GM12878 (cell line): ENCODE data around the gene IZUMO1R. TPM values are rescaled to one million over a fixed set of nuclear protein-coding genes. Genes with fewer than 3 reads are reported as not detected.

Experiments used
- ATAC-seq: fragments of 200-7000 bp; cut with Tn5 transposase; 3 replicates; pipeline ENCODE4 v1.9.1; 2020; ENCODE audit warnings: mild to moderate bottlenecking, moderate library complexity
- BruUV-seq: library from RNA; stranded (reverse); fragments of 400-500 nt; replicated peaks from 2 replicates; lab custom pipeline; 2021; lab: Mats Ljungman, UMichigan
- CTCF ChIA-PET: fragments of 300-600 bp; sonication (Branson Sonifier 250); formaldehyde crosslinking; extraction: SDS; loops from one replicate; lab custom pipeline; 2021; ENCODE audit warnings: inconsistent platforms; lab: Yijun Ruan, JAX
- POLR2A ChIA-PET: fragments of 350-600 bp; formaldehyde crosslinking; extraction: SDS; loops from one replicate; lab custom pipeline; 2021; ENCODE audit warnings: inconsistent platforms; lab: Charles Lee
- RAD21 ChIA-PET: fragments of 300-600 bp; sonication (Branson Sonifier 250); formaldehyde crosslinking; loops from one replicate; lab custom pipeline; 2023; ENCODE audit warnings: antibody characterized with exemption; ENCODE audit not compliant: unreplicated experiment; lab: Charles Lee
- SMC1A ChIA-PET: fragments of 300-600 bp; sonication (Branson Sonifier 250); formaldehyde crosslinking; loops from one replicate; lab custom pipeline; 2023; ENCODE audit not compliant: unreplicated experiment, uncharacterized antibody; lab: Charles Lee
- DNase-seq: peaks from one replicate; pipeline ENCODE4 v3.0.0-alpha.2; 2011; ENCODE audit warnings: low read depth, low spot score
- FAIRE-seq: peaks from 3 replicates; lab custom pipeline; 2011; peaks lifted over from hg19 to GRCh38; lab: Jason Lieb, UNC
- H2AFZ ChIP-seq: 2 replicates; pipeline ENCODE4 v1.6.0; 2011; ENCODE audit warnings: low read depth, low read length, control low read depth; ENCODE audit not compliant: control insufficient read depth
- H3K27ac ChIP-seq: 2 replicates; pipeline ENCODE4 v1.5.1; 2011; ENCODE audit warnings: control low read depth; ENCODE audit not compliant: control insufficient read depth, insufficient read depth
- H3K27me3 ChIP-seq, 2 experiments: replicated peaks in 1 of 2; 2 replicates each; pipeline versions ENCODE4 v1.6.0 to v1.6.1; 2011; ENCODE audit warnings: low read length in 1 of 2; ENCODE audit not compliant: control insufficient read depth in 2 of 2, insufficient read depth in 2 of 2
- H3K36me3 ChIP-seq, 2 experiments: 2 replicates each; pipeline ENCODE4 v1.5.1; 2011; ENCODE audit warnings: low read length in 1 of 2; ENCODE audit not compliant: control insufficient read depth in 2 of 2, insufficient read depth in 2 of 2
- H3K4me1 ChIP-seq: 2 replicates; pipeline ENCODE4 v1.6.1; 2011; ENCODE audit warnings: mild to moderate bottlenecking, low read length, moderate library complexity, mixed read lengths; ENCODE audit not compliant: control insufficient read depth, insufficient read depth
- H3K4me2 ChIP-seq: 2 replicates; pipeline ENCODE4 v1.6.0; 2011; ENCODE audit warnings: control low read depth; ENCODE audit not compliant: control insufficient read depth, insufficient read depth
- H3K4me3 ChIP-seq: fragments of 200-600 bp; sonication (generic); 2 replicates; pipeline ENCODE4 v1.5.1; 2016
- H3K79me2 ChIP-seq: 2 replicates; pipeline ENCODE4 v1.6.0; 2011; ENCODE audit warnings: low read length; ENCODE audit not compliant: control insufficient read depth, insufficient read depth
- H3K9ac ChIP-seq: 2 replicates; pipeline ENCODE4 v1.8.0; 2011; ENCODE audit warnings: low read length, control low read depth, mixed read lengths; ENCODE audit not compliant: control insufficient read depth, insufficient read depth
- H3K9me3 ChIP-seq: replicated peaks from 3 replicates; pipeline ENCODE4 v1.5.1; 2011; ENCODE audit warnings: mild to moderate bottlenecking, low read length; ENCODE audit not compliant: control insufficient read depth, insufficient read depth
- H4K20me1 ChIP-seq: 2 replicates; pipeline ENCODE4 v1.6.0; 2011; ENCODE audit not compliant: control insufficient read depth, insufficient read depth
- BHLHE40 ChIP-seq, 2 experiments: fragments of 450-650 bp in 1 of 2; IDR thresholded peaks; 2 replicates each; pipeline ENCODE4 v1.6.1; 2011 to 2017; ENCODE audit warnings: low read depth in 2 of 2, borderline replicate concordance in 1 of 2, improper control_type of control experiment in 1 of 2, low read length in 1 of 2, mild to moderate bottlenecking in 1 of 2
- CHD4 ChIP-seq: fragments of 200-600 bp; sonication (generic); IDR thresholded peaks from 2 replicates; pipeline ENCODE4 v1.6.1; 2016; ENCODE audit warnings: mild to moderate bottlenecking
- ESRRA ChIP-seq: IDR thresholded peaks from 2 replicates; pipeline ENCODE4 v1.6.1; 2012; ENCODE audit warnings: mild to moderate bottlenecking, low read length, improper control_type of control experiment
- FOXM1 ChIP-seq: IDR thresholded peaks from 2 replicates; pipeline ENCODE4 v1.6.1; 2012; ENCODE audit warnings: low read depth, mild to moderate bottlenecking, inconsistent platforms, low read length, moderate library complexity
- IRF4 ChIP-seq: IDR thresholded peaks from 2 replicates; pipeline ENCODE4 v1.6.1; 2011; ENCODE audit warnings: low read depth, low read length
- NR2F1 ChIP-seq: fragments of 450-650 bp; conservative IDR thresholded peaks from 2 replicates; pipeline ENCODE4 v1.6.1; 2017; ENCODE audit warnings: mild to moderate bottlenecking
- PAX8 ChIP-seq: fragments of 450-650 bp; IDR thresholded peaks from 2 replicates; pipeline ENCODE4 v1.6.1; 2017; ENCODE audit warnings: mild to moderate bottlenecking, moderate library complexity
- PML ChIP-seq: IDR thresholded peaks from 2 replicates; pipeline ENCODE4 v1.6.1; 2012; ENCODE audit warnings: low read length, inconsistent platforms
- RAD21 ChIP-seq: IDR thresholded peaks from 2 replicates; pipeline ENCODE4 v1.6.1; 2011; ENCODE audit warnings: mild to moderate bottlenecking, low read depth, low read length, moderate library complexity; ENCODE audit not compliant: insufficient read depth
- RAD51 ChIP-seq: fragments of 450-650 bp; IDR thresholded peaks from 2 replicates; pipeline ENCODE4 v1.6.1; 2016; ENCODE audit warnings: moderate library complexity, mild to moderate bottlenecking, inconsistent platforms
- RCOR1 ChIP-seq: conservative IDR thresholded peaks from 2 replicates; pipeline ENCODE4 v1.6.1; 2012; ENCODE audit warnings: low read depth, low read length, improper control_type of control experiment
- SMC3 ChIP-seq: IDR thresholded peaks from 2 replicates; pipeline ENCODE4 v1.6.1; 2011; ENCODE audit warnings: low read length, improper control_type of control experiment, borderline replicate concordance
- SRF ChIP-seq, 2 experiments: IDR thresholded peaks; 2 replicates each; pipeline ENCODE4 v1.6.1; 2011; ENCODE audit warnings: low read depth in 2 of 2, low read length in 2 of 2, mild to moderate bottlenecking in 1 of 2, moderate library complexity in 1 of 2
- YY1 ChIP-seq: IDR thresholded peaks from 2 replicates; pipeline ENCODE4 v1.6.1; 2011; ENCODE audit warnings: low read depth, mild to moderate bottlenecking, low read length
- ZNF384 ChIP-seq: IDR thresholded peaks from 2 replicates; pipeline ENCODE4 v1.6.1; 2012; ENCODE audit warnings: low read depth, mild to moderate bottlenecking, low read length, improper control_type of control experiment, borderline replicate concordance
- ZZZ3 ChIP-seq: IDR thresholded peaks from 2 replicates; pipeline ENCODE4 v1.6.1; 2011; ENCODE audit warnings: low read depth; ENCODE audit not compliant: control insufficient read depth, insufficient read length
- WGBS: methylation state at CpG from one replicate; pipeline ENCODE4 v1.1.6; 2016; ENCODE audit warnings: low lambda C conversion rate; ENCODE audit not compliant: insufficient replicate concordance, insufficient coverage; ENCODE audit errors: missing lambda C conversion rate; 5-methylcytosine and 5-hydroxymethylcytosine counted together
- in situ Hi-C: fragments of 300-500 bp; cut with MboI; formaldehyde crosslinking; loops from 9 replicates; pipeline ENCODE4 v1.14.3; 2018; ENCODE audit warnings: mixed read lengths
- intact Hi-C: fragments of 100-400 bp; cut with micrococcal nuclease; formaldehyde crosslinking; loops from one replicate; pipeline ENCODE4 v1.14.2; 2022; ENCODE audit not compliant: unreplicated experiment
- polyA plus RNA-seq, 11 experiments: library from polyadenylated mRNA; depleted of rRNA in 4 of 11; unstranded in 6 of 11; stranded (reverse) in 5 of 11; fragments of >200 nt; fragmentation: Nextera tagmentation in 4 of 11; fragmentation: Illumina TruSeq in 1 of 11; extraction: Ambion mirVana in 4 of 11; extraction: Trizol in 1 of 11; gene quantifications; 1 replicate in 1 of 11; 2 replicates in 10 of 11; pipeline versions ENCODE4 v1.2.1 to v1.2.3, GENCODE V29; 2011 to 2016; ENCODE audit warnings: inconsistent platforms in 2 of 11, missing spikeins in 2 of 11, low read depth in 1 of 11
- total RNA-seq, 4 experiments: library from RNA; depleted of rRNA in 3 of 4; stranded (reverse); fragments of >200 nt in 3 of 4; fragmentation: Illumina TruSeq in 1 of 4; extraction: Trizol in 1 of 4; gene quantifications; 2 replicates each; pipeline versions ENCODE4 v1.2.1 to v1.2.3, GENCODE V29; 2013 to 2021
- TF ChIP-seq, protein P1 (sequence below), 3 experiments: IDR thresholded peaks in 2 of 3; conservative IDR thresholded peaks in 1 of 3; 2 replicates each; pipeline ENCODE4 v1.5.1; 2011; ENCODE audit warnings: low read depth in 3 of 3, low read length in 3 of 3, mild to moderate bottlenecking in 3 of 3, control low read depth in 2 of 3, moderate library complexity in 2 of 3, inconsistent platforms in 1 of 3, mixed read lengths in 1 of 3; ENCODE audit not compliant: control insufficient read depth in 2 of 3, insufficient read depth in 1 of 3; ENCODE audit errors: extremely low read depth in 1 of 3

IZUMO1R gene
- total and polyA plus RNA-seq, 10 of the 15 experiments (the other 5 are each of a cell fraction or from before 2014, with no cell fraction given) = not detected

DNA sequence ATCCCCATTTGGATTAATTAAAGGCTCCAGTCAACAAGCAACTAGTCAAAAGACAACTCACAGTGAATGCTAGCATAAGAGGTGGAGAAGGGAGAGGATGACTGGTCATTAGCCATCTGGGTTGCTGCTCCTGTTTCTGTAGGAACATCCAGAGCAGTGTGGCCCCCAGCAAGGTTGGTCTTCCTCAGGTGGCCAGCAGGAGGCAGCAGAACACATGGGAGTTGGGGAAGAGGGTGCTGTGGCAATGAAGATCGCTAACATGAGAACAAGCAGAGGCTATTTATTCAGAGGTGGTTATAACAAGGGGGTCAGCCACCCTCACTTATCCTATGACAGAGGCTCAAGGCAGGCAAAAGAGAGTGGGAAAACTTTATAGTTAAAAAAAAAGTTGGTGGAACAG lies 21.3 kb downstream of the IZUMO1R start:
- in situ Hi-C loops (loop anchor here (5.0 to 10.0 kb wide), 2 partner anchors 177 to 279 kb away; no protein-coding TSS in a partner anchor), intact Hi-C loops (loop anchor here (1.0 kb wide), 1 partner anchor 179 kb away; no protein-coding TSS in a partner anchor)
- no peak overlapping the region for H3K9ac ChIP-seq
- H3K27me3 ChIP-seq = no peaks in the 10 kb centered on the region
- no peaks in the 10 kb centered on the region for H4K20me1 ChIP-seq
- no peaks in the 10 kb centered on the region for H3K79me2 ChIP-seq
- H2AFZ ChIP-seq = no peak overlapping the region
- no peak for TF ChIP-seq RCOR1
- no peak for TF ChIP-seq PAX8
- no peak for TF ChIP-seq RAD51
- no peak for TF ChIP-seq BHLHE40 (IDR thresholded peaks at IDR 0.05; ENCODE audit: borderline replicate concordance in 1 of 2, low read depth in 2 of 2, low read length in 1 of 2)
- no peak for TF ChIP-seq PML
- TF ChIP-seq, protein P1, sequence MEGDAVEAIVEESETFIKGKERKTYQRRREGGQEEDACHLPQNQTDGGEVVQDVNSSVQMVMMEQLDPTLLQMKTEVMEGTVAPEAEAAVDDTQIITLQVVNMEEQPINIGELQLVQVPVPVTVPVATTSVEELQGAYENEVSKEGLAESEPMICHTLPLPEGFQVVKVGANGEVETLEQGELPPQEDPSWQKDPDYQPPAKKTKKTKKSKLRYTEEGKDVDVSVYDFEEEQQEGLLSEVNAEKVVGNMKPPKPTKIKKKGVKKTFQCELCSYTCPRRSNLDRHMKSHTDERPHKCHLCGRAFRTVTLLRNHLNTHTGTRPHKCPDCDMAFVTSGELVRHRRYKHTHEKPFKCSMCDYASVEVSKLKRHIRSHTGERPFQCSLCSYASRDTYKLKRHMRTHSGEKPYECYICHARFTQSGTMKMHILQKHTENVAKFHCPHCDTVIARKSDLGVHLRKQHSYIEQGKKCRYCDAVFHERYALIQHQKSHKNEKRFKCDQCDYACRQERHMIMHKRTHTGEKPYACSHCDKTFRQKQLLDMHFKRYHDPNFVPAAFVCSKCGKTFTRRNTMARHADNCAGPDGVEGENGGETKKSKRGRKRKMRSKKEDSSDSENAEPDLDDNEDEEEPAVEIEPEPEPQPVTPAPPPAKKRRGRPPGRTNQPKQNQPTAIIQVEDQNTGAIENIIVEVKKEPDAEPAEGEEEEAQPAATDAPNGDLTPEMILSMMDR (IDR thresholded peaks at IDR 0.05 in 2 of 3, conservative IDR thresholded peaks at IDR 0.05 in 1 of 3; ENCODE audit: control insufficient read depth in 2 of 3, extremely low read depth in 1 of 3, insufficient read depth in 1 of 3, low read depth in 3 of 3, low read length in 3 of 3) = peak; percentile 76 to 83 (median 81)
- no peak for TF ChIP-seq ZZZ3
- no peak for TF ChIP-seq CHD4
- TF ChIP-seq IRF4 = 0 out of 2 replicates have a peak, but pooled peaks have one; percentile 57
- TF ChIP-seq ZNF384 = no peak
- peak; percentile 56; the same call in 1 of the 2 replicates for TF ChIP-seq YY1
- no peak for TF ChIP-seq ESRRA
- no peak for TF ChIP-seq NR2F1
- no peak for TF ChIP-seq SRF (IDR thresholded peaks at IDR 0.05; ENCODE audit: low read depth in 2 of 2, low read length in 2 of 2)
- TF ChIP-seq FOXM1 = no peak
- TF ChIP-seq RAD21 = peak; percentile 86
- peak; percentile 93 for TF ChIP-seq SMC3
- 5% methylated on average over 1 of the region's 1 CpG for WGBS
- peak; percentile 9 for DNase-seq
- FAIRE-seq = peak; percentile 82
- POLR2A ChIA-PET = no interaction called here
- no peak overlapping the region for H3K4me3 ChIP-seq
- H3K9me3 ChIP-seq = no peaks in the 10 kb centered on the region
- H3K27ac ChIP-seq = no peak overlapping the region
- CTCF ChIA-PET = interaction anchor here (0.6 to 5.5 kb wide), 24 partner anchors 12 to 815 kb away, joined by 3 to 88 read pairs (median 4); partner anchors contain the start of genes C11orf97 and IZUMO1R
- no TSS peak for BruUV-seq
- RAD21 ChIA-PET = interaction anchor here (0.6 to 1.8 kb wide), 5 partner anchors 176 to 431 kb away, joined by 3 to 20 read pairs (median 13); no protein-coding TSS in a partner anchor
- SMC1A ChIA-PET = interaction anchor here (0.7 to 4.2 kb wide), 10 partner anchors 83 to 280 kb away, joined by 3 to 31 read pairs (median 4); no protein-coding TSS in a partner anchor
- peak; percentile 95 for ATAC-seq
- H3K4me2 ChIP-seq = no peak overlapping the region
- no peaks in the 10 kb centered on the region for H3K4me1 ChIP-seq
- no peaks in the 10 kb centered on the region for H3K36me3 ChIP-seq
